Fibroblast of mammary gland (primary cell): ENCODE results near the gene CFAP77.

ENCODE experiments used
- DNase-seq: peaks from one replicate; pipeline ENCODE4 v3.0.0-alpha.2; 2010; ENCODE audit warnings: low read depth
- H3K4me3 ChIP-seq: 2 replicates; pipeline ENCODE4 v1.5.1; 2011; ENCODE audit warnings: low read depth, mild to moderate bottlenecking, low read length, moderate library complexity; ENCODE audit not compliant: control insufficient read depth
- CTCF ChIP-seq: conservative IDR thresholded peaks from 2 replicates; pipeline ENCODE4 v1.5.1; 2011; ENCODE audit warnings: low read depth, low read length, inconsistent platforms; ENCODE audit not compliant: control insufficient read depth, insufficient read depth

CFAP77 gene

DNA sequence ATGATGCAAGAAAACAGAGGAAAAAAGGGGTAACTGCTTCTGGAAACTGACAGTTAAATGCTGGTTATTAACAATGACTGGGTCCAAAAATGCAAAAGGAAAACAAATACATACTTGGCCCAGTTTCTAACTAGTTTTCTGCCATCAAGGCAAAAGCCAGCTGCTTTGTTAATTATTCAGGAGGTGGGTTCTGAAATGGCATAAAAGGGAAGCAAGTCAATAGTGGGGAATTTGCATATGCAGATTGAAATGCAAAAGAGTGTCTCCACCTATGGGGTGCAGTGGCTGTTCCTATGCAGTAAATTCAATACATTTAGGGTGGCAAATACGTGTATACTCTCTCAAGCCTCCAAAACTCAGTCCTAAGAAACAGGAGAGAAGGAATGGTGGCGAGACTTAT is 205.8 kb downstream of the CFAP77 start:
- DNase-seq: no peak
- H3K4me3 ChIP-seq: no peak overlapping the region
- TF ChIP-seq CTCF: no peak

DNA sequence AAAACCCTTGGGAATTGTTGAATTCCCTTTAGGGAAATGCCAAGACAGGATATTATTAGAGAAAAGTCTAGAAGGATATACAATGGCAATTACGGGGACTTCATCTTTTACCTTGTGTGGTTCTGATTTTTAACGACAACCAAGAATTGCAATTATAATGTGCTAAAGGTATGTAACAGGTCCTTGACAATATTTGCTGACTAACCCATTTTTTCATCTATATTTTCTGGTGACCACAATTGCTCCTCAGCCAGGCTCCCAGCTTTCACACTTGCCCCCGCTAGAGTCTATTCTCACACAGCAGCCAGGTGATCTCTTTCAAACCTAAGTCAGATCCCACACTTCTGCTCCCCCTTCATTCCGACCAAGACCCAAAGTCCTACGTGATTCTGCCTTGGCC is 206.7 kb downstream of the CFAP77 start:
- no peak for DNase-seq
- TF ChIP-seq CTCF: no peak
- no peak overlapping the region for H3K4me3 ChIP-seq

- no peak overlapping the region for H3K4me3 ChIP-seq
- DNase-seq: peak; percentile 38
- no peak for TF ChIP-seq CTCF
Observed at GRCh38 chr9:132622159-132622558, 212.1 kb downstream of the CFAP77 start.
